Measurements from ENCODE around the gene SHISAL1. TPM values are rescaled to one million over a fixed set of nuclear protein-coding genes. Genes with fewer than 3 reads are reported as not detected.

Gene SHISAL1
- polyA plus RNA-seq, 1 donor (not counting 4 experiments of a cell fraction or from before 2014, with no cell fraction given), result 0.24 TPM

GRCh38 chr22:44256556-44257485, 55.9 kb downstream of the SHISAL1 start:
- DNase-seq (ENCODE audit: low read depth, low spot score) (no peak), FAIRE-seq (no peak)
- no peak for TF ChIP-seq EZH2 (IDR thresholded peaks at IDR 0.05; ENCODE audit: low read length)
- TF ChIP-seq, protein P1, sequence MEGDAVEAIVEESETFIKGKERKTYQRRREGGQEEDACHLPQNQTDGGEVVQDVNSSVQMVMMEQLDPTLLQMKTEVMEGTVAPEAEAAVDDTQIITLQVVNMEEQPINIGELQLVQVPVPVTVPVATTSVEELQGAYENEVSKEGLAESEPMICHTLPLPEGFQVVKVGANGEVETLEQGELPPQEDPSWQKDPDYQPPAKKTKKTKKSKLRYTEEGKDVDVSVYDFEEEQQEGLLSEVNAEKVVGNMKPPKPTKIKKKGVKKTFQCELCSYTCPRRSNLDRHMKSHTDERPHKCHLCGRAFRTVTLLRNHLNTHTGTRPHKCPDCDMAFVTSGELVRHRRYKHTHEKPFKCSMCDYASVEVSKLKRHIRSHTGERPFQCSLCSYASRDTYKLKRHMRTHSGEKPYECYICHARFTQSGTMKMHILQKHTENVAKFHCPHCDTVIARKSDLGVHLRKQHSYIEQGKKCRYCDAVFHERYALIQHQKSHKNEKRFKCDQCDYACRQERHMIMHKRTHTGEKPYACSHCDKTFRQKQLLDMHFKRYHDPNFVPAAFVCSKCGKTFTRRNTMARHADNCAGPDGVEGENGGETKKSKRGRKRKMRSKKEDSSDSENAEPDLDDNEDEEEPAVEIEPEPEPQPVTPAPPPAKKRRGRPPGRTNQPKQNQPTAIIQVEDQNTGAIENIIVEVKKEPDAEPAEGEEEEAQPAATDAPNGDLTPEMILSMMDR (optimal IDR thresholded peaks at IDR 0.05 in 1 of 3, IDR thresholded peaks at IDR 0.05 in 1 of 3, conservative IDR thresholded peaks at IDR 0.05 in 1 of 3; ENCODE audit: extremely low read depth in 1 of 3, insufficient read depth in 2 of 3, low read length in 3 of 3), result no peak
- no peak overlapping the region for H2AFZ ChIP-seq (ENCODE audit: control insufficient read depth, low read length)
- no peak overlapping the region for H3K4me2 ChIP-seq (ENCODE audit: control insufficient read depth, extremely low read depth, insufficient read depth, low read depth, low read length)
- H3K4me1 ChIP-seq (ENCODE audit: control insufficient read depth, extremely low read depth, insufficient read depth, low read length), result no peaks in the 10 kb centered on the region
- H3K9me1 ChIP-seq (ENCODE audit: control insufficient read depth, extremely low read depth, insufficient read depth, low read length), result no peaks in the 10 kb centered on the region
- no peak overlapping the region for H3K4me3 ChIP-seq (ENCODE audit: control insufficient read depth in 2 of 3, extremely low read depth in 1 of 3, insufficient read depth in 2 of 3, low read depth in 1 of 3, low read length in 3 of 3)
- H3K9me3 ChIP-seq (ENCODE audit: control insufficient read depth, low read depth, low read length), result no peaks in the 10 kb centered on the region
- H3K27me3 ChIP-seq (ENCODE audit: control insufficient read depth, extremely low read depth, insufficient read depth, low read length), result peaks cover 9% of the 10 kb centered on the region
- H3K9ac ChIP-seq (ENCODE audit: control insufficient read depth, extremely low read depth, insufficient read depth, low read length), result no peak overlapping the region
- H3K27ac ChIP-seq (ENCODE audit: control insufficient read depth, insufficient read depth, low read length), result no peak overlapping the region
- H3K79me2 ChIP-seq (ENCODE audit: control insufficient read depth, insufficient read depth, low read length), result no peaks in the 10 kb centered on the region
- H4K20me1 ChIP-seq (ENCODE audit: control insufficient read depth, extremely low read depth, insufficient read depth, low read length), result no peaks in the 10 kb centered on the region
- no peaks in the 10 kb centered on the region for H3K36me3 ChIP-seq (ENCODE audit: control insufficient read depth in 2 of 2, extremely low read depth in 1 of 2, insufficient read depth in 2 of 2, low read length in 2 of 2)
- dilution Hi-C loops (cut with MboI; ENCODE audit: extremely low pct_ligation_motif_present, low sequenced_read_pairs), result no loop called here

- FAIRE-seq (no peak), DNase-seq (ENCODE audit: low read depth, low spot score) (no peak)
- Histone ChIP-seq H3K4me1 (ENCODE audit: control insufficient read depth, extremely low read depth, insufficient read depth, low read length) (no peaks in the 10 kb centered on the region), H4K20me1 (ENCODE audit: control insufficient read depth, extremely low read depth, insufficient read depth, low read length) (no peaks in the 10 kb centered on the region), H3K9me3 (ENCODE audit: control insufficient read depth, low read depth, low read length) (no peaks in the 10 kb centered on the region), H3K79me2 (ENCODE audit: control insufficient read depth, insufficient read depth, low read length) (no peaks in the 10 kb centered on the region), H3K36me3 (ENCODE audit: control insufficient read depth in 2 of 2, extremely low read depth in 1 of 2, insufficient read depth in 2 of 2, low read length in 2 of 2) (no peaks in the 10 kb centered on the region), H3K4me2 (ENCODE audit: control insufficient read depth, extremely low read depth, insufficient read depth, low read depth, low read length) (no peak overlapping the region), H3K27ac (ENCODE audit: control insufficient read depth, insufficient read depth, low read length) (no peak overlapping the region), H2AFZ (ENCODE audit: control insufficient read depth, low read length) (no peak overlapping the region), H3K9me1 (ENCODE audit: control insufficient read depth, extremely low read depth, insufficient read depth, low read length) (no peaks in the 10 kb centered on the region), H3K4me3 (ENCODE audit: control insufficient read depth in 2 of 3, extremely low read depth in 1 of 3, insufficient read depth in 2 of 3, low read depth in 1 of 3, low read length in 3 of 3) (no peak overlapping the region), H3K27me3 (ENCODE audit: control insufficient read depth, extremely low read depth, insufficient read depth, low read length) (peaks cover 9% of the 10 kb centered on the region), H3K9ac (ENCODE audit: control insufficient read depth, extremely low read depth, insufficient read depth, low read length) (no peak overlapping the region)
- dilution Hi-C loops (cut with MboI; ENCODE audit: extremely low pct_ligation_motif_present, low sequenced_read_pairs), result no loop called here
- TF ChIP-seq, protein P1 (optimal IDR thresholded peaks at IDR 0.05 in 1 of 3, IDR thresholded peaks at IDR 0.05 in 1 of 3, conservative IDR thresholded peaks at IDR 0.05 in 1 of 3; ENCODE audit: extremely low read depth in 1 of 3, insufficient read depth in 2 of 3, low read length in 3 of 3), result no peak
- TF ChIP-seq EZH2 (IDR thresholded peaks at IDR 0.05; ENCODE audit: low read length), result no peak
Measured at GRCh38 chr22:44256085-44256484, 56.7 kb downstream of the SHISAL1 start.
